Liver (tissue), 3 donors: ENCODE results near the gene SHBG.

Source experiments
- TAF1 ChIP-seq: conservative IDR thresholded peaks from 2 replicates; pipeline ENCODE4 v1.6.1; 2016; ENCODE audit warnings: antibody characterized with exemption, mild to moderate bottlenecking
- TF ChIP-seq, protein P1 (sequence below): fragments of 150-350 bp; IDR thresholded peaks from 2 replicates; pipeline ENCODE4 v1.5.1; 2017; ENCODE audit warnings: improper control_type of control experiment, low read depth, low read length; ENCODE audit not compliant: missing input control
- donor health status: healthy.
- donor health status: healthy.

DNA sequence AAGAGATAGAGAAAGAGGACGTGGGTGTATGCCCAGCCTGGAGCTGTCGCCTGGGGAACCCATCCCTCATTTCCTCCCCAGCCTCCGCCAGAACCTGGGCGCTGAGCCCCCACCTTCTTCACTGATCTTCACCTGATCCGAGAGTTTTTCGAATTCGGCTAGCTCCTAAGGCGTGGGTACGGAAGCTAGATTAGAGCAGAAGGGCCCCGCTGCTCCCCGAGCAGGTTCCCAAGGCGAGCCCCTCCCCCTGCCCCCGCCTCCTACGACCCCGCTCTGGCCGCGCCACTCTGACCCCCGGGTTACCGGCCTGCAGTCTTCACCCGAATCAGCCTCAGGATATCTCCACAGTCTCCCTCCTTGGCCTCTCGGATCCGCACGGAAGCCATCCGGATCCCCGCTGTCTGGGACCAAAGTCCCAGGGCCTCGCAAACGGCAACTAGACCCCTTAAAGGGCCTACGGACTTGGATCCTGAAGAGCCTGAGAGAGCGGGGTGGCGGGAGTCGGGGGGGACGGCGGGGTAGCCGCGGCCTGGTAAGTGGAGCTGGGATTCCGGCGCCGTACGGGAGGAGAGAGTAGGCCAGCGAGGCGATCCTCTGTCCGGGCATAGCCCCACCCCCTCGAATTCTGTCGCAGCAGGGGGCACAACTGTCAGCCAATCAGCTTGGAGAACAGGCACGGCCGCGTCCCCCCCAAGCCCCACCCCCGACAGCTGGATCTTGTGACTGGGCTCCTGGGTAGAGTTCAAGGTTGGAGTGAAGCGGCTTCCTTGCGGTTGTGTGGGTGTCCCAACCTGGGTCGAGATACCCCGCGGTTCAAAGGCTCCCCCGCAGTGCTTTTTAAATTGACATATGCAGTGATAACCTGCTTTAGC, 2.4 kb upstream of the SHBG start, which contains the start of gene SAT2:
- TF ChIP-seq TAF1: no peak
- TF ChIP-seq, protein P1, sequence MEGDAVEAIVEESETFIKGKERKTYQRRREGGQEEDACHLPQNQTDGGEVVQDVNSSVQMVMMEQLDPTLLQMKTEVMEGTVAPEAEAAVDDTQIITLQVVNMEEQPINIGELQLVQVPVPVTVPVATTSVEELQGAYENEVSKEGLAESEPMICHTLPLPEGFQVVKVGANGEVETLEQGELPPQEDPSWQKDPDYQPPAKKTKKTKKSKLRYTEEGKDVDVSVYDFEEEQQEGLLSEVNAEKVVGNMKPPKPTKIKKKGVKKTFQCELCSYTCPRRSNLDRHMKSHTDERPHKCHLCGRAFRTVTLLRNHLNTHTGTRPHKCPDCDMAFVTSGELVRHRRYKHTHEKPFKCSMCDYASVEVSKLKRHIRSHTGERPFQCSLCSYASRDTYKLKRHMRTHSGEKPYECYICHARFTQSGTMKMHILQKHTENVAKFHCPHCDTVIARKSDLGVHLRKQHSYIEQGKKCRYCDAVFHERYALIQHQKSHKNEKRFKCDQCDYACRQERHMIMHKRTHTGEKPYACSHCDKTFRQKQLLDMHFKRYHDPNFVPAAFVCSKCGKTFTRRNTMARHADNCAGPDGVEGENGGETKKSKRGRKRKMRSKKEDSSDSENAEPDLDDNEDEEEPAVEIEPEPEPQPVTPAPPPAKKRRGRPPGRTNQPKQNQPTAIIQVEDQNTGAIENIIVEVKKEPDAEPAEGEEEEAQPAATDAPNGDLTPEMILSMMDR: no peak
